Mesenchymal stem cell (in vitro differentiated cells and primary cell): ENCODE measurements around the gene BAZ2B.

ENCODE experiments used
- DNase-seq: peaks from one replicate; pipeline ENCODE4 v3.0.0-alpha.2; 2013
- H2AFZ ChIP-seq: one replicate; pipeline ENCODE4 v1.6.1; 2013; ENCODE audit warnings: low read depth, mild to moderate bottlenecking, control low read depth, inconsistent platforms, low read length, moderate library complexity
- H2AK5ac ChIP-seq: 2 replicates; pipeline ENCODE4 v1.6.1; 2013; ENCODE audit warnings: low read length, moderate library complexity, mild to moderate bottlenecking, inconsistent platforms; ENCODE audit not compliant: severe bottlenecking
- H2BK120ac ChIP-seq: one replicate; pipeline ENCODE4 v1.6.1; 2013; ENCODE audit warnings: low read depth, mild to moderate bottlenecking, inconsistent platforms, low read length, moderate library complexity
- H2BK12ac ChIP-seq, 2 experiments: one replicate each; pipeline ENCODE4 v1.6.1; 2013; ENCODE audit warnings: inconsistent platforms in 2 of 2, low read length in 2 of 2, mild to moderate bottlenecking in 2 of 2, moderate library complexity in 2 of 2, control low read depth in 1 of 2
- H2BK15ac ChIP-seq: one replicate; pipeline ENCODE4 v1.6.1; 2013; ENCODE audit warnings: mild to moderate bottlenecking, low read depth, inconsistent platforms; ENCODE audit not compliant: poor library complexity, severe bottlenecking
- H2BK5ac ChIP-seq: 2 replicates; pipeline ENCODE4 v1.6.1; 2013; ENCODE audit warnings: low read depth, mild to moderate bottlenecking, low read length, control low read depth, inconsistent platforms; ENCODE audit not compliant: poor library complexity, severe bottlenecking
- H3K14ac ChIP-seq, 2 experiments: one replicate each; pipeline ENCODE4 v1.6.1; 2013; ENCODE audit warnings: inconsistent platforms in 2 of 2, low read length in 2 of 2, control low read depth in 1 of 2, mild to moderate bottlenecking in 1 of 2, moderate library complexity in 1 of 2
- H3K18ac ChIP-seq, 2 experiments: one replicate each; pipeline ENCODE4 v1.6.1; 2013; ENCODE audit warnings: inconsistent platforms in 2 of 2, low read length in 2 of 2, control low read depth in 1 of 2, low read depth in 1 of 2, mild to moderate bottlenecking in 1 of 2
- H3K23ac ChIP-seq, 2 experiments: one replicate each; pipeline ENCODE4 v1.6.1; 2013; ENCODE audit warnings: inconsistent platforms in 2 of 2, low read length in 2 of 2, mild to moderate bottlenecking in 2 of 2, moderate library complexity in 2 of 2, control low read depth in 1 of 2
- H3K27ac ChIP-seq: 2 replicates; pipeline ENCODE4 v1.5.1; 2013; ENCODE audit warnings: mild to moderate bottlenecking, moderate library complexity, low read length, control low read depth, inconsistent platforms; ENCODE audit not compliant: poor library complexity, severe bottlenecking
- H3K27me3 ChIP-seq, 2 experiments: 2 replicates each; pipeline versions ENCODE4 v1.6.1 to v1.7.0; 2013; ENCODE audit warnings: low read length in 2 of 2, mild to moderate bottlenecking in 2 of 2, moderate library complexity in 2 of 2, control low read depth in 1 of 2, inconsistent platforms in 1 of 2; ENCODE audit not compliant: control insufficient read depth in 1 of 2, insufficient read depth in 1 of 2
- H3K36me3 ChIP-seq, 2 experiments: 2 replicates each; pipeline versions ENCODE4 v1.6.1 to v1.7.0; 2013; ENCODE audit warnings: low read length in 2 of 2, control low read depth in 1 of 2, inconsistent platforms in 1 of 2, low read depth in 1 of 2, mild to moderate bottlenecking in 1 of 2; ENCODE audit not compliant: insufficient read depth in 2 of 2, control insufficient read depth in 1 of 2
- H3K4ac ChIP-seq, 2 experiments: one replicate each; pipeline ENCODE4 v1.6.1; 2013; ENCODE audit warnings: inconsistent platforms in 2 of 2, low read length in 2 of 2, mild to moderate bottlenecking in 2 of 2, moderate library complexity in 2 of 2, control low read depth in 1 of 2, low read depth in 1 of 2
- H3K4me1 ChIP-seq: 2 replicates; pipeline ENCODE4 v1.6.1; 2013; ENCODE audit warnings: low read depth, low read length, control low read depth; ENCODE audit not compliant: control insufficient read depth, insufficient read depth
- H3K4me2 ChIP-seq: 2 replicates; pipeline ENCODE4 v1.6.1; 2013; ENCODE audit warnings: low read length, mild to moderate bottlenecking, inconsistent platforms; ENCODE audit not compliant: poor library complexity, severe bottlenecking
- H3K4me3 ChIP-seq, 2 experiments: 2 replicates each; pipeline versions ENCODE4 v1.5.1 to v1.7.0; 2013; ENCODE audit warnings: low read length in 2 of 2, mild to moderate bottlenecking in 2 of 2, control low read depth in 1 of 2, low read depth in 1 of 2; ENCODE audit not compliant: insufficient read depth in 1 of 2
- H3K79me1 ChIP-seq: replicated peaks from 2 replicates; pipeline ENCODE4 v1.6.1; 2013; ENCODE audit warnings: mild to moderate bottlenecking, control low read depth, low read length, inconsistent platforms; ENCODE audit not compliant: poor library complexity, severe bottlenecking
- H3K9ac ChIP-seq: 2 replicates; pipeline ENCODE4 v1.7.0; 2013; ENCODE audit warnings: mild to moderate bottlenecking, low read length, moderate library complexity
- H3K9me3 ChIP-seq: 2 replicates; pipeline ENCODE4 v1.7.0; 2013; ENCODE audit warnings: mild to moderate bottlenecking, low read length; ENCODE audit not compliant: control insufficient read depth
- H4K8ac ChIP-seq: one replicate; pipeline ENCODE4 v1.6.1; 2013; ENCODE audit warnings: inconsistent platforms, mild to moderate bottlenecking, low read length, moderate library complexity
- H4K91ac ChIP-seq: one replicate; pipeline ENCODE4 v1.6.1; 2013; ENCODE audit warnings: mild to moderate bottlenecking, low read length, inconsistent platforms
- WGBS: methylation state at CpG from one replicate; pipeline ENCODE4 v1.1.7; 2013; ENCODE audit warnings: mixed read lengths; 5-methylcytosine and 5-hydroxymethylcytosine counted together

Gene BAZ2B

DNA sequence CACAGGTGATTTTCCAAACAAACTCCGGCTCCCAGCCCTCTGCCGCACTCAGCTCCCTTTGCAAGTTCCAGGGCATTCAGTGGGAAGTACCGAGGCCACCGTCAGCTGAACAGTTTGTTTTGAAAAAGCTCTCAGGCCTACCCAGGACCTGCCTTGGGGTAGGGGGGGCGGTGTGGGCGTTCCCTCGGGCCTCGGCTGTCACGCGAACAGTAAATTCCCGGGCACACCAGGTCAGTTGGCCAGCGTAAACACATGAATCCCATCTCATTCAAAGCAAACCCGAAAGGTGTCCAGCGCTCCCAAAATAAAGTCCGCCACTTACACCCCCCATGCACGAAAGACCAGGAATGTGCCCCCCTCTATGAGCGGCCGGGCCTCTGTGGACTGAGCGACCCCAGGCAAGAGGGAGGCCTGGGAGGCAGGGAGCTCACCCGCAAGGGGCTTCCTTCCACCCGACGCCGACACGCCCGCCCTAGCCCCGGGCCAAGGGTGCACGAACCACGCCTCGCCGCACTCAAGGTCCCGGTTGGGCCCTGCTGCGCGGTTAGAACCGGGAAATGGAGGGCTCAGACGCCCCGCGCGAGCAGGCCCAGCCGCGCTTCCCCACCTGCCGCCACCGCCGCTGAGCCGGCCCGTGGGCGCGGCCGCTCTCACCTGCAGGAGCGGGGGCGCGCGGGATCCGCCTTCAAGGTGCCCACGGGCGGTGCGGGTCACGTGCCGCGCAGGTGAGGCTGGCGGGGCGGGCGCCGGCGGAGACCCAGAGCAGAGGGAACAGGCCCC is 330.2 kb downstream of the BAZ2B start, which contains the start of gene WDSUB1:
WDSUB1 (minus strand) TSS at position 775 of the 780 bp plus-strand sequence. CDS start 3,634 bp downstream, outside the sequence.
- Histone ChIP-seq H3K18ac (peak within 1 kb of the TSS; percentile 95 to 96), H2BK15ac (peak within 1 kb of the TSS; percentile 12), H3K27me3 (no peaks in the 10 kb centered on the region), H3K9ac (peak within 1 kb of the TSS; percentile 95), H3K4ac (peak within 1 kb of the TSS; percentile 57 to 91), H3K4me1 (peaks cover 4% of the 10 kb centered on the region), H3K14ac (peak within 1 kb of the TSS in 1 of 2 experiments; percentile 57), H2BK120ac (no peak within 1 kb of the TSS), H3K27ac (peak within 1 kb of the TSS; percentile 81), H4K91ac (peak within 1 kb of the TSS; percentile 84), H3K4me3 (peak within 1 kb of the TSS; percentile 90 to 91), H3K79me1 (peaks cover 18% of the 10 kb centered on the region), H2AK5ac (no peak within 1 kb of the TSS), H3K4me2 (peak within 1 kb of the TSS; percentile 75), H3K36me3 (no peaks in the 10 kb centered on the region), H3K9me3 (no peaks in the 10 kb centered on the region), H4K8ac (peak within 1 kb of the TSS; percentile 95), H2AFZ (peak within 1 kb of the TSS; percentile 99), H2BK12ac (peak within 1 kb of the TSS in 1 of 2 experiments; percentile 50), H2BK5ac (no peak within 1 kb of the TSS), H3K23ac (peak within 1 kb of the TSS in 1 of 2 experiments; percentile 32)
- peak; percentile 86 for DNase-seq
- 4% methylated on average over 45 of the region's 64 CpGs for WGBS

DNA sequence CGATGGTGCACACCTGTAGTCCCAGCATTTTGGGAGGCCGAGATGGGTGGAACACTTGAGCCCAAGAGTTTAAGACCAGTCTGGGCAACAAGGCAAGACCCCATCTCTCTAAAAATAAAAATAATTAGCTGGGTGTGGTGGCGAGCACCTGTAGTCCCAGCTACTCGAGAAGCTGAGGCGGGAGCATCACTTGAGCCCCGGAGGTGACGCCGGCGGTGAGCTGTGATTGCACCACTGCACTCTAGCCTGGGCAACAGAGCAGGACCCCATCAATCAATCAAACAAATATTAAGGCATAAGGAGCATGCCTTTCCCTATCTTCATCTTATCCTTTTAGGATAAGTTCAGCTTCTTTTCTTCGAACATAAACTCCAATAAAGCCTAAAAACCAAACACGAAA is 330.9 kb downstream of the BAZ2B start:
- Histone ChIP-seq H2BK5ac (no peak overlapping the region), H3K27ac (no peak overlapping the region), H4K91ac (no peak overlapping the region), H3K4me3 (peak overlapping the region; percentile 90 to 91), H3K14ac (no peak overlapping the region), H3K9ac (peak overlapping the region; percentile 95), H2AFZ (no peak overlapping the region), H3K23ac (no peak overlapping the region), H3K9me3 (no peaks in the 10 kb centered on the region), H3K4me2 (peak overlapping the region; percentile 61), H3K4me1 (peaks cover 4% of the 10 kb centered on the region), H2BK12ac (no peak overlapping the region), H3K36me3 (no peaks in the 10 kb centered on the region), H2AK5ac (no peak overlapping the region), H4K8ac (no peak overlapping the region), H3K4ac (no peak overlapping the region), H3K79me1 (peaks cover 18% of the 10 kb centered on the region), H3K18ac (no peak overlapping the region), H2BK120ac (no peak overlapping the region), H3K27me3 (no peaks in the 10 kb centered on the region), H2BK15ac (no peak overlapping the region)
- 94% methylated on average over 11 of the region's 11 CpGs for WGBS
- no peak for DNase-seq

DNA sequence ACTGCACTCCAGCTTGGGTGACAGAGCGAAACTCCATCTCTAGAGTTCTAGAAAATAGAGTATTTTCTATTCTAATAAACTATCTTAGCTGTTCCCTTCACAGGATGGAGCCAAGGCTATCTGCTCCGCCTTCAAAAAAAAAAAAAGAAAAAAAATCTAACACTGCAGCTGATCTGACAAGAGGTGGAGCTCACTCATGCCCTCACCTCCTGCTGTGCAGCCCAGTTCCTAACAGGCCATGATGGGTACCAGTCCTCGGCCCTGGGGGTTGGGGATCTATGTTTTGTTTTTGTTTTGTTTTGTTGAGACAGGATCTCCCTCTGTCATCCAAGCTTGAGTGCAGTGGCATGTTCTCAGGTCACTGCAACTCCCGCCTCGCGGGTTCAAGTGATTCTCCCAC is 332.8 kb downstream of the BAZ2B start:
- no peak overlapping the region for H3K4ac ChIP-seq
- no peaks in the 10 kb centered on the region for H3K36me3 ChIP-seq
- no peak overlapping the region for H2BK15ac ChIP-seq
- H3K18ac ChIP-seq: no peak overlapping the region
- H2BK5ac ChIP-seq: no peak overlapping the region
- 87% methylated on average over 5 of the region's 6 CpGs for WGBS
- peaks cover 20% of the 10 kb centered on the region for H3K79me1 ChIP-seq
- no peak overlapping the region for H4K91ac ChIP-seq
- H3K14ac ChIP-seq: no peak overlapping the region
- H3K9ac ChIP-seq: no peak overlapping the region
- no peak overlapping the region for H3K4me2 ChIP-seq
- peaks cover 4% of the 10 kb centered on the region for H3K4me1 ChIP-seq
- no peak overlapping the region for H2BK120ac ChIP-seq
- H2AK5ac ChIP-seq: no peak overlapping the region
- no peak overlapping the region for H3K23ac ChIP-seq
- DNase-seq: no peak
- H2BK12ac ChIP-seq: no peak overlapping the region
- no peak overlapping the region for H2AFZ ChIP-seq
- no peaks in the 10 kb centered on the region for H3K9me3 ChIP-seq
- no peak overlapping the region for H3K27ac ChIP-seq
- no peak overlapping the region for H4K8ac ChIP-seq
- no peaks in the 10 kb centered on the region for H3K27me3 ChIP-seq
- no peak overlapping the region for H3K4me3 ChIP-seq

DNA sequence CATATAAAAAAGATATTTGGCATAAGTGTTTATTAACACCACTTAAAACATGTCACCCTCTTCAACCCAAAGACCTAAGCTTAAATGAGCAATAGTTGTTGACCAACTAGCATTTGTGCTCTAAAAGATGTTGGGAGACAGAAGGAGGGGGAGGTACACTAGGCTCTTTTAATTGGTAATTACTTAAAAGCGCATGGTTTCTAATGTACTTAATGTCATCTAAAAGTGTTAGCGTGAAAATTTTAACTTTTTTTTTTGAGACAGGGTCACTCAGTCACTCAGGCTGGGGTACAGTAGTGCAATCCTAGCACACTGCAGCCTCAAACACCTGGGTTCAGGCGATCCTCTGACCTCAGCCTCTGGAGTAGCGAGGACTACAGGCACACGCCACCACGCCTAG is 335.3 kb downstream of the BAZ2B start:
- no peak overlapping the region for H2BK12ac ChIP-seq
- H3K4me3 ChIP-seq: no peak overlapping the region
- no peak overlapping the region for H3K14ac ChIP-seq
- H3K9me3 ChIP-seq: no peaks in the 10 kb centered on the region
- H3K4ac ChIP-seq: no peak overlapping the region
- H3K36me3 ChIP-seq: no peaks in the 10 kb centered on the region
- no peak overlapping the region for H2BK15ac ChIP-seq
- H4K8ac ChIP-seq: no peak overlapping the region
- H4K91ac ChIP-seq: no peak overlapping the region
- H3K27me3 ChIP-seq: no peaks in the 10 kb centered on the region
- H2AFZ ChIP-seq: no peak overlapping the region
- H2AK5ac ChIP-seq: no peak overlapping the region
- no peak overlapping the region for H3K27ac ChIP-seq
- 97% methylated on average over 3 of the region's 6 CpGs for WGBS
- H3K23ac ChIP-seq: no peak overlapping the region
- H3K4me1 ChIP-seq: peaks cover 4% of the 10 kb centered on the region
- no peak overlapping the region for H2BK120ac ChIP-seq
- no peak overlapping the region for H3K9ac ChIP-seq
- H2BK5ac ChIP-seq: no peak overlapping the region
- no peak overlapping the region for H3K4me2 ChIP-seq
- peaks cover 22% of the 10 kb centered on the region for H3K79me1 ChIP-seq
- DNase-seq: no peak
- no peak overlapping the region for H3K18ac ChIP-seq
